Fibroblast of pulmonary artery (primary cell): ENCODE data around the gene MCOLN2.
A peak's percentile ranks its signal among the peaks of the same experiment; 100 is the strongest.

ENCODE experiments used
- DNase-seq: peaks from one replicate; pipeline ENCODE4 v3.0.0-alpha.2; 2010; ENCODE audit warnings: low read depth
- H3K4me3 ChIP-seq: replicated peaks from 2 replicates; pipeline ENCODE4 v1.5.1; 2011; ENCODE audit warnings: low read depth, mild to moderate bottlenecking, control low read depth, low read length, moderate library complexity
- TF ChIP-seq, protein P1 (sequence below): IDR thresholded peaks from 2 replicates; pipeline ENCODE4 v1.5.1; 2011; ENCODE audit warnings: mild to moderate bottlenecking, control low read depth, low read length, inconsistent platforms; ENCODE audit errors: missing control alignments

MCOLN2 gene

DNA sequence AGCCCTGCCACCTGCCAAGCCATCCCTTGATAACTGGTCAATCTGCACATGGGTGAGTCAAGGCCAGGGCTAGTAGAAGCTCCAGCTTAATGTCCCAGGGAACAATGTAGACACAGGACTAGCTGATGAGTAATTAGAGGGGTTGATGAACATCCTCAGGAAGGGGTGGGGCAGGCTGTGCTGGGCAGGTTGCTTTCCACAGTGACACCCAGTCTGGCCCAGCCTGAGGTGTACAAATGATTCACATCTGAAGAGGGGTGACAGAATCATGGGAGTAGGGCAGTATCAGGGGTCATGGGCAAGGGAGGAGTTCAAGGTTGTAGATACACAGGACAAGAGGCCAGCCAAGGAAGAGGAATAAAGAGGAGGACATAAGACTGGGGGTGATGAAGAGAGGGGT is 108.2 kb downstream of the MCOLN2 start:
- TF ChIP-seq, protein P1, sequence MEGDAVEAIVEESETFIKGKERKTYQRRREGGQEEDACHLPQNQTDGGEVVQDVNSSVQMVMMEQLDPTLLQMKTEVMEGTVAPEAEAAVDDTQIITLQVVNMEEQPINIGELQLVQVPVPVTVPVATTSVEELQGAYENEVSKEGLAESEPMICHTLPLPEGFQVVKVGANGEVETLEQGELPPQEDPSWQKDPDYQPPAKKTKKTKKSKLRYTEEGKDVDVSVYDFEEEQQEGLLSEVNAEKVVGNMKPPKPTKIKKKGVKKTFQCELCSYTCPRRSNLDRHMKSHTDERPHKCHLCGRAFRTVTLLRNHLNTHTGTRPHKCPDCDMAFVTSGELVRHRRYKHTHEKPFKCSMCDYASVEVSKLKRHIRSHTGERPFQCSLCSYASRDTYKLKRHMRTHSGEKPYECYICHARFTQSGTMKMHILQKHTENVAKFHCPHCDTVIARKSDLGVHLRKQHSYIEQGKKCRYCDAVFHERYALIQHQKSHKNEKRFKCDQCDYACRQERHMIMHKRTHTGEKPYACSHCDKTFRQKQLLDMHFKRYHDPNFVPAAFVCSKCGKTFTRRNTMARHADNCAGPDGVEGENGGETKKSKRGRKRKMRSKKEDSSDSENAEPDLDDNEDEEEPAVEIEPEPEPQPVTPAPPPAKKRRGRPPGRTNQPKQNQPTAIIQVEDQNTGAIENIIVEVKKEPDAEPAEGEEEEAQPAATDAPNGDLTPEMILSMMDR, result no peak
- H3K4me3 ChIP-seq, result no peak overlapping the region
- DNase-seq, result no peak

GRCh38 chr1:84887261-84887934 is 109.5 kb downstream of the MCOLN2 start:
- peak; percentile 77 for DNase-seq
- no peak overlapping the region for H3K4me3 ChIP-seq
- TF ChIP-seq, protein P1, result no peak

DNA sequence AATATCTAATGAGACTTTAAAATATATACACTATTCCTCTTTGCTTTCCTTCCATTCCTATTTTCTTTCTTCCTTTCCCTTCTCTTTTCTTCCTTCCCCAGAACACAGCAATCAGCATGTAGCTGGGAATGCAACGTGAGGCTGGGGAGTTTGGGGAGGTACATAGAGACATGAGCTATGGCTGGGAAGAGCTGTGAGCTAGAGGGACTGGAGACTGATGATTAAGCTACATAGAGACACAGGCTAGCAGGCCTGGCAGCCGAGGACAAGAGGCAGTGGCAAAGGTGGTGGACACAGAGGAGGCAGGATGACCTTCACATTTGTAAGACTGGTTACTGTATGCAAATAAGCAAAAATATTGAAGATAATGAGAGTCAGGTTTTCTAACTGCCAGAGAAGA is 111.4 kb downstream of the MCOLN2 start:
- no peak overlapping the region for H3K4me3 ChIP-seq
- DNase-seq, result no peak
- TF ChIP-seq, protein P1, result no peak

GRCh38 chr1:84884671-84885389 is 112.1 kb downstream of the MCOLN2 start:
- TF ChIP-seq, protein P1, result peak; percentile 30
- H3K4me3 ChIP-seq, result no peak overlapping the region
- peak; percentile 62 for DNase-seq

- no peak overlapping the region for H3K4me3 ChIP-seq
- TF ChIP-seq, protein P1, result no peak
- peak; percentile 59 for DNase-seq
Measured at GRCh38 chr1:84883286-84883685, 113.6 kb downstream of the MCOLN2 start.

DNA sequence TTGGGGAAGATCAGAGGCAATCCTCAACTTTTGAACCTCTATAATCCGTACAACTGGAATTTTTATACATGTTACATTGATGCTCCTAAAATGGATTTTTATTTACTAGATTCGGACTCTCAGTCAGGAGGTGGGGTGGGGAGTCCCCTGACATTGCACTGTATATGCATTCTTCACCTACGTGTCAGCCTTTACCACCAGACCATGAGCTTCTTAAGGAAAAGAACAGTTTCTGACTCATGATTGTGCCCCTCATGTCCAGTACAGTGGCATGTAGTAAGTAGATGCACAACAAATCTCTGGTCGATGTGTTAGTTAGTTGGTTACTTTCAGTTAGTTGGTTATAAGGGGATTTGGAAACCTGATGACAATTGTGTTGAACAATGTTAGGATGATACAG is 119.3 kb downstream of the MCOLN2 start:
- DNase-seq, result peak; percentile 38
- no peak overlapping the region for H3K4me3 ChIP-seq
- TF ChIP-seq, protein P1, result no peak
